VCaP (cell line): ENCODE measurements around the gene SUSD1.
"Not testable (repeated sequence)": the region's sequence is repeated elsewhere in the genome, so short reads cannot be mapped to it uniquely, and the experiment has no call there.

ENCODE experiments used
- H3K27ac ChIP-seq: fragments of 450-650 bp; 2 replicates; pipeline ENCODE4 v1.5.1; 2017
- TF ChIP-seq, protein P1 (sequence below): fragments of 450-650 bp; conservative IDR thresholded peaks from 2 replicates; pipeline ENCODE4 v1.5.1; 2017; ENCODE audit warnings: mild to moderate bottlenecking, moderate library complexity

The SUSD1 gene

DNA sequence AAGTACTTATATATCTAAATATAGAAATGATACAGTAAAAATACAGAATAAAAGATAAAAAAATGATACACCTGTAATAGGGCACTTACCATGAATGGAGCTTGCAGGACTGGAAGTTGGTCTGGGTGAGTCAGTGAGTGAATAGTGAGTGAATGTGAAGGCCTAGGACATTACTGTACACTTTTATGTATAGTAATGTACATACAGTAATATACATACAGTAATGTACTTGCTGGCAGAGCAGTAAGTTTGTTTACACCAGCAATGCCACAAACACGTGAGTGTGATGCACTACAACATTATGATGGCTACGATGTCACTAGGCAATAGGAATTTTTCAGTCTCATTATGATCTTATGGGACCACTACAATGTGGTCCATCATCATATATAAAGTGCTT lies 34.2 kb downstream of the SUSD1 start:
- H3K27ac ChIP-seq: no peak overlapping the region
- TF ChIP-seq, protein P1, sequence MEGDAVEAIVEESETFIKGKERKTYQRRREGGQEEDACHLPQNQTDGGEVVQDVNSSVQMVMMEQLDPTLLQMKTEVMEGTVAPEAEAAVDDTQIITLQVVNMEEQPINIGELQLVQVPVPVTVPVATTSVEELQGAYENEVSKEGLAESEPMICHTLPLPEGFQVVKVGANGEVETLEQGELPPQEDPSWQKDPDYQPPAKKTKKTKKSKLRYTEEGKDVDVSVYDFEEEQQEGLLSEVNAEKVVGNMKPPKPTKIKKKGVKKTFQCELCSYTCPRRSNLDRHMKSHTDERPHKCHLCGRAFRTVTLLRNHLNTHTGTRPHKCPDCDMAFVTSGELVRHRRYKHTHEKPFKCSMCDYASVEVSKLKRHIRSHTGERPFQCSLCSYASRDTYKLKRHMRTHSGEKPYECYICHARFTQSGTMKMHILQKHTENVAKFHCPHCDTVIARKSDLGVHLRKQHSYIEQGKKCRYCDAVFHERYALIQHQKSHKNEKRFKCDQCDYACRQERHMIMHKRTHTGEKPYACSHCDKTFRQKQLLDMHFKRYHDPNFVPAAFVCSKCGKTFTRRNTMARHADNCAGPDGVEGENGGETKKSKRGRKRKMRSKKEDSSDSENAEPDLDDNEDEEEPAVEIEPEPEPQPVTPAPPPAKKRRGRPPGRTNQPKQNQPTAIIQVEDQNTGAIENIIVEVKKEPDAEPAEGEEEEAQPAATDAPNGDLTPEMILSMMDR: no peak

DNA sequence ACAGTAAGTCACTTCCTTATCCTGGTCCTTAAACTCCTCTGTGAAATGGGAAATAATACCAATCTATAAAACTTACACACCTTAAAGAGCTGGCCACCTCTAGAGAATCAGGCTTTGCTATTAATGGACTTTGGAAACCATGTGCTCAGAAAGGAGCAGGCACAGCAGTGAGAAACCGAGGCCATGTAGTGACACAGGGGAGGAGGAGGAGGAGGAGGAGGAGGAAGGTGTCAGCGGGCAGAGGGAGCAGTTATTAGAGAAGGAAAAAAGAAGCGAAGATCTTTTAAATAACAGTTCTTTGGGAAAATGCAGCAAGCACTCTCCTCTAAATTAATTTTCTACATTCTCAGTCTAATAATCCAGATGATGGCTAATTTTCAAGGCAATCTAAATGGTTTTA lies 38.0 kb downstream of the SUSD1 start:
- no peak overlapping the region for H3K27ac ChIP-seq
- TF ChIP-seq, protein P1: no peak

DNA sequence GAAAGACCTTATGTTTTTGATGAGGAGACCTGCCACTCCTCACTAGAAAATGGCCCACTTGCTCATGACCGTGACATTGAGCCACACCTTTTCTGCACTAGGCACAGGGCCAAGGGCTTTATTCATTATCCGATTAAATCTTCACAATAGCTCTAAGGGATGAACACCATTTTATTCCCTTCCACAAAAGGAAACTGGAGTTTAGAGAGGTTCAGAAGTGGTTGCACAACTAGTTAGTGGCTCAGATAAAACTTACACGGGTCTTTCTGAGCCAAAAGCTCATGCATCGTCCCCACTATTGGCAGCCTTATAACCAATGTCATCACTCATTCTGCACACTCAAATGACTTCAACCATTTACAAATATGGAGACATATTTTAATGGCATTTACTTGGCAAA lies 39.4 kb downstream of the SUSD1 start:
- TF ChIP-seq, protein P1: no peak
- no peak overlapping the region for H3K27ac ChIP-seq

DNA sequence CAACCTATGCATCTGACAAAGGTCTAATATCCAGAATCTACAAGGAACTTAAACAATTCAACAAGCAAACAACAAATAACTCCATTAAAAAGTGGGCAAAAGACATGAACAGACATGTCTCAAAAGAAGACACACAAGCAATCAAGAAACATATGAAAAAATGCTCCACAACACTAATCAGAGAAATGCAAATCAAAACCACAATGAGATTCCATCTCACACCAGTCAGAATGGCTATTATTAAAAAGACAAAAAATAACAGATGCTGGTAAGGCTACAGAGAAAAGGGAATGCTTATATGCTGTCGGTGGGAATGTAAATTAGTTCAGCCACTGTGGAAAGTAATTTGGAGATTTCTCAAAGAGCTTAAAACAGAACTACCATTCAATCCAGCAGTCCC lies 41.3 kb downstream of the SUSD1 start:
- H3K27ac ChIP-seq: not testable (repeated sequence)

DNA sequence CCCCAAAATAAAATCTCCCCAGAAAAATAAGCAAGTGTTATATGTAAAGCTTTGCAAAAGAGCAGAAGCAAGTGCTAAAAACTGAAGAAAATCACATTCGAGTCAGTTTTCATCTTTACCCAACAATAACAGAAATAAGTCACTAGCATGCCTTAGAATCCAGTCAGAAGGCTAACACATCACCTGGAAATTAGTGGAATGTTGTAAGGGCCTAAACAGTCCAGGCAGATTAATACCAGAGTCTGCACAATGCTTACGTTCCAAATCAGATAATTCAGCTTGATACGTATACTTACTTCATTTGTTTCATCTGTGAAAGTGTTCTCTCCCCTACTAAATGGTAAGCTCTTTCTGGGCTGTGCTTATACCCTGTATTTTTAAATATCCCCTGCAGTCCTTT lies 42.7 kb downstream of the SUSD1 start:
- TF ChIP-seq, protein P1: no peak
- H3K27ac ChIP-seq: no peak overlapping the region

DNA sequence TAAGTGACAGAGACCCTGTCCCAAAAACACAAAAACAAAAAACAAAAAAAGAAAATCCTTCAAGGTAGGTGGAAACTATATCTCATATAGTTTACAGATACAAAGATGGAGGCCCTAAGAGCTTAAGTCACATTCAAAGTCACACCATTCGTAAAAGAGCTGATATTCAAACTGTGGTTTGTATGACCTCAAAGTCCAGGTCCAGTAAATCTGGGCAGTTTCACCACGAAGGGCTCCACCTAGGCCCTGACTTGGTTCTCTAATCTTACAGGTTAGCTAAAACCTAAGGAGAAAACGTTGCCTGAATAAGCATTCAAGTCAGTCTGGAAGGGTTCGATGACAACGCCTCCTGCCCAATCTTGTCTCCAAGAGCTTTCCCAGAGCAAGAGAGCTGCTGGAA lies 44.1 kb downstream of the SUSD1 start:
- no peak overlapping the region for H3K27ac ChIP-seq
- TF ChIP-seq, protein P1: no peak

DNA sequence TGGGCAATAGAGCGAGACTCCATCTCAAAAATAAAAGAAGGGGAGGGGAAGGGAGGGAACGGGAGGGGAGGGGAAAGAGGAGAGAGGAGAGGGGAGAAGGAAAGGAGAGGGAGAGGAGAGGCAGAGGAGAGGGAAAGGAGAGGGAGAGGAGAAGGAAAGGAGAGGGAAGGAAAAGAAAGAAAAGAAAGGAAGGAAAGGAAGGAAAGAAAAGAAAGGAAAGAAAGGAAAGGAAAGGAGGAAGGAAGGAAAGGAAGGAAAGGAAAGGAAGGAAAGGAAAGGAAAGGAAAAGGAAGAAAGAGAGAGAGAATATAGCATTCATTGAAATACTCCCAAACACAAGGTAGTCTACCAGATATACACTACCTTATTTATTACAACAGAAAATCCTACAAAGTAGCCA lies 44.8 kb downstream of the SUSD1 start:
- TF ChIP-seq, protein P1: no peak
- no peak overlapping the region for H3K27ac ChIP-seq

DNA sequence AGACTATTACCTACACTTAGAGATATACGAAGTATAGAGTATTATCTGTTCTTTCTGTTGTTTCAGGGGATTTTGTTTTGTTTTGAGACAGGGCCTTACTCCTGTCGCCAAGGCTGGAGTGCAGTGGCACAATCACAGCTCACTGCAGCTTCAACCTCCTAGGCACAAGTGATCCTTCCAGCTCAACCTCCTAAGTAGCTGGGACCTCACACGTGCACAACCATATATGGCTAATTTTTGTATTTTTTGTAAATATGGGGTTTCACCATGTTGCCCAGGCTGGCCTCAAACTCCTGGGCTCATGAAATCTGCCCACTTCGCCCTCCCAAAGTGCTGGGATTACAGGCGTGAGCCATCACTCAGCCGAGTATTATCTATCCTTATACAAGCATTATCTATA lies 45.9 kb downstream of the SUSD1 start:
- TF ChIP-seq, protein P1: no peak
- H3K27ac ChIP-seq: no peak overlapping the region

DNA sequence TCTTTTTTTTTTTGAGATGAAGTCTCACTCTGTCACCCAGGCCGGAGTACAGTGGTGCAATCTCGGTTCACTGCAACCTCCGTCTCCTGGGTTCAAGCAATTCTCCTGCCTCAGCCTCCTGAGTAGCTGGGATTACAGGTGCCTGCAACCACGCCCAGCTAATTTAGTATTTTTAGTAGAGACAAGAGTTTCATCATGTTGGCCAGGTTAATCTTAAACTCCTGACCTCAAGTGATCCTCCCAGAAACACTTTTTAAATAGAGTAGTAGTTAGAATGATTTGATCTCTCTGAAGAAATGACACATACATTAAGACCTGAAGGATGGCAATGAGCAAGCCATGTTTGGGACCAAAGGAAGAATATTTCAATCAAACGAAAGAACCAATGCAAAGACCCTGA lies 46.7 kb downstream of the SUSD1 start:
- not testable (repeated sequence) for H3K27ac ChIP-seq
